PC-3 (cell line): ENCODE data around the gene CATSPER4.

Experiments used
- EZH2 ChIP-seq: fragments of 300-600 bp; sonication (generic); IDR thresholded peaks from one replicate; pipeline ENCODE4 v1.6.1; 2017; ENCODE audit warnings: antibody characterized with exemption, mild to moderate bottlenecking, low read length; ENCODE audit not compliant: unreplicated experiment
- TF ChIP-seq, protein P1 (sequence below): fragments of 300-600 bp; sonication (generic); conservative IDR thresholded peaks from 2 replicates; pipeline ENCODE4 v1.5.1; 2017; ENCODE audit warnings: antibody characterized with exemption, low read depth, mild to moderate bottlenecking, low read length

DNA sequence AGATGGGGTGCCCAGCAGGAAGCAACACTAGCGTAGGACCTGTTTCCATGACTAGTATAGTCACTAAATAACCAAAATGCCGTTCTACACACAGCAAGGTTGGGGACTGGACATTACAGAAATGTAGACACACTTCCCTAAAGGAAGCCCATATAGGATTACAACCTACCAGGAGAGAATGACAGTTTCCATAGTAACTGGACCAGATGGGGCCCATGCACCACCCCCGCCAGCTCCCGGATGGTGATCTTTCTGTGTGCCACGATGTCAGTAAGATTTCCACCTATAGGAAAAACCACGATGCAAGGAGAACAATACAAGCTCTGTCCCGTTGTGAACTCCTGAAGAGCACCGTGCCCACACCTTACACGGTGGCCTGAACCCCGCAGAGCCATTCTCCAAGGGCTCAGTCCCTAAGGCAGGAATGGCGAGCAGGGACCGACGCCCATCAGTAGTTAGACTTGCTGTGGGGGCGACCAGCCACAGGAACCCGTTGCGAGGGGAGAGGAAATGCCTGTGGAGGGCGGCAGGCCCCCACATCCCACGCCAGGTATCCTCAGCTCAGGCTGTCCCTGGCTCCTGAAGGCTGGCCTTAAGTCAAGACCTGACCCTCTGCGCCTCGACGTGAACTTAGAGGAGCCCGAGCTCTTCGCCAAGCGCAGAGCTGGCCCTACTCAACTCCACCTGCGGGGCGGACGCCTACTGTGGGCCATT lies 30.0 kb downstream of the CATSPER4 start:
- TF ChIP-seq EZH2, result no peak
- TF ChIP-seq, protein P1, sequence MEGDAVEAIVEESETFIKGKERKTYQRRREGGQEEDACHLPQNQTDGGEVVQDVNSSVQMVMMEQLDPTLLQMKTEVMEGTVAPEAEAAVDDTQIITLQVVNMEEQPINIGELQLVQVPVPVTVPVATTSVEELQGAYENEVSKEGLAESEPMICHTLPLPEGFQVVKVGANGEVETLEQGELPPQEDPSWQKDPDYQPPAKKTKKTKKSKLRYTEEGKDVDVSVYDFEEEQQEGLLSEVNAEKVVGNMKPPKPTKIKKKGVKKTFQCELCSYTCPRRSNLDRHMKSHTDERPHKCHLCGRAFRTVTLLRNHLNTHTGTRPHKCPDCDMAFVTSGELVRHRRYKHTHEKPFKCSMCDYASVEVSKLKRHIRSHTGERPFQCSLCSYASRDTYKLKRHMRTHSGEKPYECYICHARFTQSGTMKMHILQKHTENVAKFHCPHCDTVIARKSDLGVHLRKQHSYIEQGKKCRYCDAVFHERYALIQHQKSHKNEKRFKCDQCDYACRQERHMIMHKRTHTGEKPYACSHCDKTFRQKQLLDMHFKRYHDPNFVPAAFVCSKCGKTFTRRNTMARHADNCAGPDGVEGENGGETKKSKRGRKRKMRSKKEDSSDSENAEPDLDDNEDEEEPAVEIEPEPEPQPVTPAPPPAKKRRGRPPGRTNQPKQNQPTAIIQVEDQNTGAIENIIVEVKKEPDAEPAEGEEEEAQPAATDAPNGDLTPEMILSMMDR, result no peak
